NT2/D1 (cell line): ENCODE results near the gene HPCAL1.

Experiments
- SUZ12 ChIP-seq: IDR thresholded peaks from 2 replicates; pipeline ENCODE4 v1.6.1; 2011; ENCODE audit not compliant: insufficient read length, insufficient read depth; ENCODE audit errors: extremely low read depth
- YY1 ChIP-seq: IDR thresholded peaks from 2 replicates; pipeline ENCODE4 v1.6.1; 2011; ENCODE audit not compliant: insufficient read length, insufficient read depth

GRCh38 chr2:10398496-10398895, 95.8 kb downstream of the HPCAL1 start:
- no peak for TF ChIP-seq SUZ12
- TF ChIP-seq YY1: no peak
